ENCODE measurements around the gene SKIC8.
"Not testable (repeated sequence)": the region's sequence is repeated elsewhere in the genome, so short reads cannot be mapped to it uniquely, and the experiment has no call there.

SKIC8 gene

DNA sequence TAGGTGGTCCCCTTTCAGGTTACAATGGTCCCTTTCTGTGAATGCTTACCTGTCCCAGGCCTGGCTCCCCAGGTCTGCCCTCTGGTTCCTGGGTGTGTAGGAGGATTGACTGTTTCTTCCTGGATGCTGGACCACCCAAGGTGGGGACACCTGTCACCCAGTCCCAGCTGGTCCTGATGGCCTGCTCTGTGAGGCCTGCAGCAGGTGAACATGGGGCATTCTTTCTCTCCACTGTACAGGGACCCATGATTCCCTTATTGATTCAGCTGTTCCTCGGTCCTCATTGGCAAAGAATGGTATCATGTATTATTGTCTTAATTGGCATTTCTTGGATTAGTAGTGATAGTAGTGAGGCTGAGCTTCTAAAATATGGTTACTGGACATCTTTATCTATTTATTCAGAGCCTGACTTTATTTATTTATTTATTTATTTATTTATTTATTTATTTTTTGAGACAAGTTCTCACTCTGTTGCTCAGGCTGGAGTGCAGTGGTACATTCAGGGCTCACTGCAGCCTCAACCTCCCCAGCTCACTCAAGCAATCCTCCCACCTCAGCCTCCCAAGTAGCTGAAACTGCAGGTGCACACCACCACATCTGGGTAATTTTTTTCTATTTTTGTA, 43.9 kb downstream of the SKIC8 start:
- DNase-seq (ENCODE audit: low spot score): no peak

DNA sequence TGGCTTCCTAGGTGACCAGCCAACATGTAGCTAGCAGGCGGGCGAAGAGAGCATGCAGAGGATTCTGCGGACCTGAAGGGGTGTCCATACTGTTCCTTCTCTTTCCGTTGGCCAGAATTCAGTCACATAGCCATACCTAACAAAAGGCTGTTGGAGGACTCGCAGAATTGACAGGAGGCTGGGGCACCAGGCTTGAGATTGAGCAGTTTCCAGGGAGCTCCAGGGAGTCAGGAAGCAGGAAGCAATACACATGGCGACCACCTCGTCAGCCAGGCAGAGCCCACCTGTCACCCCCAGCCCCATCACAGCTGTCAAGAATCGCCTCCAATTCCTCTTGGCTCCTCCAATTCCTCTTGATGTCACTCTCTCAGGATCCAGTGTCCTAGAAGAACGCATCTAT, 48.3 kb downstream of the SKIC8 start:
- no peak for DNase-seq (ENCODE audit: low spot score)

DNA sequence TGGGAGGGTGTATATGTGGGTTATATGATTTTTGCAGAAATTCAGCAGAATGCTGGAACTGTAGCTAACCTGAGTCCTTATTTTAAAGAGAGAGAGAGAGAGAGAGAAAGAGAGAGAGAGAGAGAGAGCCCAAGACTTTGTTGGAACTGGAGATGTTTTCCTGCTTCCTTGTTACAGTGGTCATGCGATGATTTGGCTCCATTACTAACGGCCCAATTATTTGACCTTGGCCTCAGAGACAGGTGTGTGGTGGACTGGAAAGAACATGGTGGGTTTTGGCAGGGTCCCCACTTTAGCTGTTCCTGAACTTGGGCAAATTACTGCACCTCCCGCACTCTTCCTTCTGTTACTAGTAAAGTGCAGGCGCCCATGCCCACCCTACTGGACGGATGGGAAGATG, 50.3 kb downstream of the SKIC8 start:
- DNase-seq (ENCODE audit: low spot score): no peak

DNA sequence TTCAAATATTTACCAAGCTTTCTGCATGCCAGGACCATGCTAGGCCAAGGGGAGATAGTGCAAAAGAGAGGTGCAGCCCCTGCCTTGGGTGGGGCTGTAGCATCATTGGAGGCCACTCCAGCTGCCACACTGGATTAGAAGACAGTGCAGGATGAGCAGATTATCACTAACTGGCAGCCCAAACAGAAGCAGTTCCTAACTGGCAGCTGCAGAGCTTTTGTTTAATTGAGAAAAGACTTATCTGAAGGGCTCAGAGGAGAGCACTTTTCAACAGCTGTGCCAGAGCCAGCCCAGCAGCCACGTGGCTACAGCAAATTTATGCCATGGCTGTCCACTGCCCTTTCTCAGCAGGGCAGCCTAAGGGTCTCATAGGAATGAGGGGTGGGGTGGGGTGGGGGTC, 51.5 kb downstream of the SKIC8 start:
- DNase-seq (ENCODE audit: low spot score): no peak

DNA sequence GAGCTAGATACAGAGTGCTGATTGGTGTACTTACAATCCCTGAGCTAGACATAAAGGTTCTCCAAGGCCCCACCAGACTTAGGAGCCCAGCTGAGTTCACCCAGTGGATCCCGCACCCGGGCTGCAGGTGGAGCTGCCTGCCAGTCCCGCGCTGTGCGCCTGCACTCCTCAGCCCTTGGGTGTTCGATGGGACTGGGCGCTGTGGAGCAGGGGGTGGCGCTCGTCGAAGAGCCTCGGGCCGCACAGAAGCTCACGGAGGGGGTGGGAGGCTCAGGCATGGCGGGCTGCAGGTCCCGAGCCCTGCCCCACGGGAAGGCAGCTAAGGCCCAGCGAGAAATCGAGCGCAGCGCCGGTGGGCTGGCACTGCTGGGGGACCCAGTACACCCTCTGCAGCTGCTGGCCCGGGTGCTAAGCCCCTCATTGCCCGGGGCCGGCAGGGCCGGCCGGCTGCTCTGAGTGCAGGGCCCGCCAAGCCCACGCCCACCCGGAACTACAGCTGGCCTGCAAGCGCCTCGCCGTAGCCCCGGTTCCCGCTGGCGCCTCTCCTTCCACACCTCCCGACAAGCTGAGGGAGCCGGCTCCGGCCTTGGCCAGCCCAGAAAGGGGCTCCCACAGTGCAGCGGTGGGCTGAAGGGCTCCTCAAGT, 53.3 kb downstream of the SKIC8 start:
- not testable (repeated sequence) for DNase-seq (ENCODE audit: low spot score)

DNA sequence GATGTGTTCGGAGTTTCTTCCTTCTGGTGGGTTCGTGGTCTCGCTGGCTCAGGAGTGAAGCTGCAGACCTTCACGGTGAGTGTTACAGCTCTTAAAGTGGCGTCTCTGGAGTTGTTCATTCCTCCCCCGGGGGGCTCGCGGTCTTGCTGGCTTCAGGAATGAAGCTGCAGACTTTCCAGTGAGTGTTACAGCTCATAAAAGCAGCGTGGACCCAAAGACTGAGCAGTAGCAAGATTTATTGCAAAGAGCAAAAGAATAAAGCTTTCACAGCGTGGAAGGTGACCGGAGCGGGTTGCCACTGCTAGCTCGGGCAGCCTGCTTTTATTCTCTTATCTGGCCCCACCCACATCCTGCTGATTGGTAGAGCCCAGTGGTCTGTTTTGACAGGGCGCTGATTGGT, 54.0 kb downstream of the SKIC8 start:
- DNase-seq (ENCODE audit: low spot score): not testable (repeated sequence)

DNA sequence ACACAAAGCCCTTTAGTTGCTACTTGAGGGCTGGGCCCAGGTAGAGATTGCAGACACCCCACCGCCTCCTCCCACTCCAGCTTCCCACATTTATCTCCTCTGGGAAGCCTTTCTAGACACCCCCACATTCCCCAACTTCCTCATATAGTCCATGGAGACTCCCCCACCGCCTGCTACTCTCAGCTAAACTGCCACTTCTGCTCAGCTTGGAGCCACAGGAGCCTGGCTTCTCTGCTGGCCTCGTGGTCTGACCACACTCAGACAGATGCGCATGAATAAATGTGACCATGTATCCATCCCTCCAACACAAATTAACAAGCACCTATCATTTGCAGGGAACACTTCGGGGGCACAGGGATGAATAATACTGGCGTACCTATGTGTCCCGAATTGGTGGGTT, 54.5 kb downstream of the SKIC8 start:
- no peak for DNase-seq (ENCODE audit: low spot score)

DNA sequence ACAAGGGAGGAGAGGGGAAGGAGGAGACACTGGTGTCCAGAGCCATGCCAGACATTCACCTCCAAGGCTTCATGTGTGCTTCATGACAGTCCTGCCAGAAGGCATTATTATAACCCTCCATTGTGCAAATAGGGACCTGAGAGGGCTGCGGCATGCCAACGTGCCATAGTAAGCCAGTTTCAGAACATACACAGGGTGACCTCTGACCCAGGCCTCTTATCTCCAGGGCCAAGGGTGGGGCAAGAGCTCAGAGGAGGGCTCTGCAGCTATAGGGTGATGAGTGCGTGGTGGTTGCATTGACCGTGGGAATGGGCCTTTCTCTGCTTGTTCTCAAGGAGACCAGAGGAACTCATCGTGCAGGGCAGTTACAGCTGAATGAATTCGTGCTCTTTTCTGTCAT, 55.3 kb downstream of the SKIC8 start:
- no peak for DNase-seq (ENCODE audit: low spot score)

DNA sequence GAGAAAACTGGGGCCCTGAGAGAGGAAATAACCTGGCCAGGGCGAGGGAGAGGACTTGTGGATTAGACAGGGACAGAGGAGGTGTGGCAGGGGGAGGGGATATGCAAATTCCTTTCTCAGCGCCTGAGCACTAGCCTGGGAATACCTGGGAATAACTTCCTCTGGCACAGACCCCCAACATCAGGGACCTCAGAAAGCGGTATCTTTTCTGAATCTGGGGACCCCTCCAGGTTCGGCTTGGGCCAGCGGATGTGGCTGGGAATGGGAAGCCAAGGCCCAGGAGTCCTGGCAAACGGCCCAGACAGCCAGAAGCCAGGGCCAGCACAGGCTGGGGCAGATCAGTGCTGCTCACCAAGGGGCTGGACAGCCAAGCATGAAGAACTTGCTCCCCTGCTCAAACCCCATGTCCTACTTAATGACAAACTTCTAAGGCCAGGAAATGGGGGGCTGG, 55.9 kb downstream of the SKIC8 start:
- DNase-seq (ENCODE audit: low spot score): no peak

DNA sequence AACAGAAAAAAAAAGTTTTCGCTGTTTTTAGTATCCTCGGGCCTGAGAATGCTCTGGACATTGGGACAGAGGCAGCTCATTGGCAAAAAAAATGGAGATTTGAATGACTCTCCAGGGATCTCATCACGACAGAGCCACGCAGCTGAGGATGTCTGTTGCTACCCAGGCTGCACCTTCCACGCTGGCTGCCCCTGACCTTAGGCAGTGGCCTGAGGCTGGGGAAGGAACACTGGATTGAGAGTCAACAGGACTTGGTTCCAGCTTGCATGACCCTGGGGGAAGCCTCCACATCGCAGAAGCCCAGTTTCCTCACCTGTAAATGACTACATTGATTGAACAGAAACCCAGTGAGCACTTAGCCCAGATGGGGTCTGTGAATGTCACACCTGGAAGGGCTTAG, 56.4 kb downstream of the SKIC8 start:
- DNase-seq (ENCODE audit: low spot score): no peak

DNA sequence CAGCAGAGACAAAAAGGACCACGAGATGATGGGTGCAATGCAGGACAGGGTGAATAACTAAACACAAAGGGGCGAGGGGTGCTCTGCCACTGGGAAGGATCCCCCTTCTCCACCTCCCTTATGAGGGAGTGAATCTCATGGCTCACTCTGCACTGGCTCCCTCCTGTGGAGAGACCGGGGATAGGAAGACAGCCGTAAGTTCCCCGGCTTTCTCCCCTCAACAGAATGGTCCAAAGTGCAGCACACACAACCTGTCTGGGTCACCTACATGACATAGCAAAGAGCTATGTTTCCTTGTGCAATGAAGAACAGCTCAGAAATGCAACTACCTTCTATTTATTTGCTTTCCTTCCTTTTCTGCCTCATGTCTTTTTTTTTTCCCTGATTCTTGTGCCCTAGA, 57.3 kb downstream of the SKIC8 start:
- no peak for DNase-seq (ENCODE audit: low spot score)

DNA sequence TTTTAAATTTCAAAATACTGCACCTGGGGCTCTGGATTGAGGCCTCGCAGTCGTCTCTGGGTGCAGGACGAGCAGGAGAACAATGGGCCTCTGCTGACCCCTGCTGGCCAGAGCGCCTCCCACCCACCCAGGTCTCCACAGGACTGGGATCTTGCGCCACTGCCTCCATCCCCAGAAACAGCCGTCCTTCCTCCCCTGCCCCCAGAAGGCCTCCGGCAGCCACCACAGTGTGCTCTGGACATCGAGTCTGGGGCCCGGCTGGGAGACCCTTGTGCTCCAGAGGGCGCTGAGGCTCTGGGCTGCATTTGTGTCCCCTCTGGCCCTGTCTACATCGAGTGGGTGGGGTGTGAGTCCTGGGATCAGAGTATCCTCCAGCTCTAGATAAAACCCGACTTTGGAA, 58.4 kb downstream of the SKIC8 start:
- peak; percentile 64 for DNase-seq (ENCODE audit: low spot score)

DNA sequence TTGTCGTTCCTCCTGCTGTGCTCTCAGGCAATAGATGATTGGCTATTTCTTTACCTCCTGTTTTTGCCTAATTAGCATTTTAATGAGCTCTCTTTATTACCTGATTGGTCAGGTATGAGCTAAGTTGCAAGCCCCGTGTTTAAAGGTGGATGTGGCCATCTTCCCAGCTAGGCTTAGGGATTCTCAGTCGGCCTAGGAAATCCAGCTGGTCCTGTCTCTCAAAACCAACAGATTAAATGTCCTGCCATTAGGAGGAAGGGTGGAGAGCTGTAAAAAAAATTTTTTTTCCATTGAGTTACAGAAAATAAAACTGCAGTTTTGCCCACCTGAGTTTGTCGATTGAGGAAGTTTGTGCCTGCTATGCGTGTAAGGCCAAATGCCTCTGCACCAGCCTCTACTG, 59.6 kb downstream of the SKIC8 start:
- DNase-seq (ENCODE audit: low spot score): no peak

DNA sequence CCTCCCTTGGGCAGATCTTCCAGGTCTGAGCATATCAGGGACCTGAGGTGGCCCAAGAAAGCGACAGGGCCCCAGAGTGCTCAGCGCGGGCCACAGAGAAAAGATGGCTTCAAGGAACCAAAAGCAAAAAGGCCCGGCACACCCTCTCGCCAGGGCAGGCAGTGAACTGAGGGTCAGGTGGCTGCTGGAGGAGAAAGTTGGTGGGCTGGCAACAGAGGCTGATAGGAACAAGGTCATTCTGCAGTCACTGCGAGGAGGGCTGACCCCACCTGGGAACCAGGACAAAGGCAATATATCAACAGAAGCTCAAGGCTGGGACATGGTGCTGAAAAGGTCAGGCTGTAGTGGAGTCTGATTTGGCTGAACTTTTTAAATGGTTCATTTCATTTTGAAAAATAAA, 62.3 kb downstream of the SKIC8 start:
- DNase-seq (ENCODE audit: low spot score): no peak

DNA sequence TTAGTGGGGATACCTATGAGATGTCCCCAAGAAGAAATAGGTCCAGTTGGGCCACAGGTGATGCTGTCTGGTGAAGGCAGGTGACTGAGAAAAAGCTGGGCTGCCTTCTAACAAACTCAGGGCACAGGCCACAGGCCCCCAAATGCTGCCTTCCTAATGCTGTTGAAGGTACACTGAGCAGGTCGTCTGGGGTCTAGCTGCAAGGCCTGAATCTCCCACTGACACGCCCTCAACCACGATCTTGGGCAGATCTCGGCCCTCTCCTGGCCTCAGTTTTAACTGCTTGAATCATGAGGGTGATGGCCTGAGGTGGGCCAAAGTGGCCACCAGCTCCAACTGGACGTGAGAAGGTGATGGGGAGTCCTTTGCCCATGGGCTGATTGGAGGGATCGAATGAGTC, 62.9 kb downstream of the SKIC8 start:
- no peak for DNase-seq (ENCODE audit: low spot score)

DNA sequence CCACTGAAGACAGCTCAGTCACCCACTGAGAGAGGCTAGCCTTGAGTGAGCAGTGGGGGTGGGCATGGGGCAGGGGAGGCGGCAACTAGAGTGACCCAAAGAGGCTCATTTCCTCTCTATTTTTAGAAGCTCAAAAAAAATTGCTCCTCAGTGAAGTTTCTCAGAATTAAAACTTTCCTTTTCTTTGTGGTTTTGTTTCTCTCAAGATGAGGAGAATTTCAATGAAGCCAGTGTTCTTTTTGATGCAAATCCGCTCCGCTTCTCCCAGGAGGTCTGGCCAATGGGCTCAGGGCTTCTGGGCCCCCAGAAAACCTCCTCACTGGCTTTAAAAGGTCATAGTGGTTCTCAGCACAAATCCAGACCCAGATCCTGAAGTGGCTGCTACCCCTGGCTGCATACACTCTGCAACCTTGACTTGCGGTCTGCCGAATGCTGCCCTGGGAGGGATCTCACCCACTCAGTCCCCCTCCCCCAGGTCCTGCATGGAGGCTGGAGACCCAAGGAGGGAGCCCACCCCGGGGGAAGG, 64.8 kb downstream of the SKIC8 start, which contains the start of gene ACSBG1:
ACSBG1 (minus strand) TSS at position 51 of the 526 bp plus-strand sequence. CDS start 64 bp downstream, outside the sequence.
- DNase-seq (ENCODE audit: low spot score): no peak

DNA sequence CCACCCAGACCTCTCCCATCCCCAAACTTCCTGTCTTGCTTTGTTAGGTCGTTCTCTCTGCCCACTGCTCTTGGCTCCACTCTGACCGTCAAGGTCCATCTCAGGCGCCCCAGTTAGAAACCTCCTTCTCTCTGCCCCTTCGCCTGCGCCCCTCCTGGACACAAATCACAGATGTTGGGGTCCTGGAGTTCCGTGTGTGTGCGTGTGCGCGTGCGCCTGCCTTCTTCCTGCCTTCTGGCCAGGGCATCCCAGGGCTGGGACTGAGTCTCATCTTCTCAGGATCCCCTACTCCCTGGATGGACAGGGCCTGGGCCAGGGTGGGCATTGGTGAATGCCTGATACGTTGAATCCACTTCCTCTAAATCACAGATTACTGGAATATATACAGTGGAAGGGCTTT, 65.9 kb downstream of the SKIC8 start:
- no peak for DNase-seq (ENCODE audit: low spot score)
